Retina (tissue), 1 donor: ENCODE measurements around the gene RBPJL.
A peak's percentile ranks its signal among the peaks of the same experiment; 100 is the strongest.

Experiments
- DNase-seq: peaks from one replicate; pipeline ENCODE4 v3.0.0-alpha.2; 2016

RBPJL gene, protein sequence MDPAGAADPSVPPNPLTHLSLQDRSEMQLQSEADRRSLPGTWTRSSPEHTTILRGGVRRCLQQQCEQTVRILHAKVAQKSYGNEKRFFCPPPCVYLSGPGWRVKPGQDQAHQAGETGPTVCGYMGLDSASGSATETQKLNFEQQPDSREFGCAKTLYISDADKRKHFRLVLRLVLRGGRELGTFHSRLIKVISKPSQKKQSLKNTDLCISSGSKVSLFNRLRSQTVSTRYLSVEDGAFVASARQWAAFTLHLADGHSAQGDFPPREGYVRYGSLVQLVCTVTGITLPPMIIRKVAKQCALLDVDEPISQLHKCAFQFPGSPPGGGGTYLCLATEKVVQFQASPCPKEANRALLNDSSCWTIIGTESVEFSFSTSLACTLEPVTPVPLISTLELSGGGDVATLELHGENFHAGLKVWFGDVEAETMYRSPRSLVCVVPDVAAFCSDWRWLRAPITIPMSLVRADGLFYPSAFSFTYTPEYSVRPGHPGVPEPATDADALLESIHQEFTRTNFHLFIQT

DNA sequence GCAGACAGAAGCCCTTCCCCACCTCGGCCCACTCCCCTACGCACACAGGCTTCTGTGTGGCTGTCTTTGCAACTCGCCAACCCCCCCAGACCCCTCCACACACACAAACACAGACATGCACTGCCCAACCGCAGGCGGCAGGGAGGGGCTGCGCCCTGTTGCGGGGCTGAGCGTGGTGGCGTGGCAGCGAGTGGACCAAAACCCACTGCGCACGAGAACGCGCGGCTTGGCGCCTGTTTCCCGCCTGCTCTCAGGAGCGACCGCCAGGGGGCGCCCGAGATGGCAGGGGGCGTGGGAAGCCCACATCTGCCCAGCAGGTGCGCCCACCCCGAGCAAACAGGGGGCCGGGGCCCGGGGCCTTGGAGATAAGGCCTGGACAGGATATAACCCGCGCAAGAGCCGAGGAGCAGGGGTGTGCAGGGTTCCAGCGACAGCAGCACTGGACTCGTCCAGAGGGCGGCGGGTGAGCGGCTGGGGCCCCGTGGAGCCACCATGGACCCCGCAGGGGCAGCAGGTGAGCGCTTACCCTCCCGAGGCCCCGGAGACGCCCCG lies at the start of gene RBPJL:
Gene RBPJL (plus strand): TSS at position 410 of the 552 bp plus-strand sequence. CDS start 83 bp downstream, at position 493.
- peak; percentile 55 for DNase-seq

DNA sequence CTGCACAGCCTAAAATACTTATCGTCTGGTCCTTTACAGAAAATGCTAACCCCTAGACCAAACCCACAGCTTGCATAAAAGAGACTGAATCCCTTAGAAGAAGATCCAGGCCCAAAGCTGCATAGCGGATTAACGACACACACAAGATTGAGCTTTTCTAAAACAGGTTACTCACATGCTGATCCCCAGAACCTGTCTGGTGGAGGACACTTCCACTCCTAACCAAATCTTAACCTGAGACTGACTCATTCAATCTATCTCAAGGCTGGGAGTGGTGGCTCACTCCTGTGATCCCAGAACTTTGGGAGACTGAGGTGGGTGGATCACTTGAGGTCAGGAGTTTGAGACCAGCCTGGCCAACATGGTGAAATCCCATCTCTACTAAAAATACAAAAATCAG lies 49.5 kb upstream of the RBPJL start:
- no peak for DNase-seq

GRCh38 chr20:45257711-45258110 lies 48.9 kb upstream of the RBPJL start:
- no peak for DNase-seq

DNA sequence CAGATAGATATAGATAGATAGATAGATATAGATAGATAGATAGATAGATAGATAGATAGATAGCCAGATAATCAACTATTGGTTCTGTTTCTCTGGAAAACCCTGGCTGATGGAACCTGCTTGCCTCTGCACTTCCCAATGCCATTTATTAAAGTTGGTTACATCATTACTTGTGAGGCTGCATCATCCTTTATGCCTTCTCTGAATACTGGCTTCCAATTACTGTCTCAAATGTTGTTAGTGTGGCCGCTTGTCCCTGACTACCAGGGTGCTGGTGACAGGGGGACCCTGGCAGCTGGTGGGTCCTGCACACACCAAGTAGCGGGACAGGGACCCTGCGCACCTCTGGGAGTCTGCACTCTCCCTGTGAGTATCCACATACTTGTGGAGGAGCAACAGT lies 48.4 kb upstream of the RBPJL start:
- DNase-seq, result no peak

DNA sequence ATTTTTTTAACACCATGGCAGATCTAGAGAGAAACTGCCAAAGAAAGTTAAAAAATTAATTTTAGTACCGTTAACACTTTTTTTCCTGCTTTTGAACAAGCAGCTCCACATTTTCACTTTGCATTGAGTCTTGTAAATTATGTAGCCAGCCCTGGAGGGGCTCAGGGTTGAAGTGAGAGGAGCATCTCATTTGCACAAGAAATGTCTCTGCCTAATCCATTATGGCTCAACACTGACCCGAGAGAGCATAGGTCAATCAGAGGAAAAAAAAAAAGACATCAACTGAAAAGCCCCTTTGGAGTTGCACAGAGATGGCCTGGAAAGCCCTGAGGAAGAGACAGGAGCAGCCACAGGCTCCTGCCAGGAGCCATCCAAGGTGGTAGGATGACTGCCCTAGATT lies 48.0 kb upstream of the RBPJL start:
- no peak for DNase-seq

DNA sequence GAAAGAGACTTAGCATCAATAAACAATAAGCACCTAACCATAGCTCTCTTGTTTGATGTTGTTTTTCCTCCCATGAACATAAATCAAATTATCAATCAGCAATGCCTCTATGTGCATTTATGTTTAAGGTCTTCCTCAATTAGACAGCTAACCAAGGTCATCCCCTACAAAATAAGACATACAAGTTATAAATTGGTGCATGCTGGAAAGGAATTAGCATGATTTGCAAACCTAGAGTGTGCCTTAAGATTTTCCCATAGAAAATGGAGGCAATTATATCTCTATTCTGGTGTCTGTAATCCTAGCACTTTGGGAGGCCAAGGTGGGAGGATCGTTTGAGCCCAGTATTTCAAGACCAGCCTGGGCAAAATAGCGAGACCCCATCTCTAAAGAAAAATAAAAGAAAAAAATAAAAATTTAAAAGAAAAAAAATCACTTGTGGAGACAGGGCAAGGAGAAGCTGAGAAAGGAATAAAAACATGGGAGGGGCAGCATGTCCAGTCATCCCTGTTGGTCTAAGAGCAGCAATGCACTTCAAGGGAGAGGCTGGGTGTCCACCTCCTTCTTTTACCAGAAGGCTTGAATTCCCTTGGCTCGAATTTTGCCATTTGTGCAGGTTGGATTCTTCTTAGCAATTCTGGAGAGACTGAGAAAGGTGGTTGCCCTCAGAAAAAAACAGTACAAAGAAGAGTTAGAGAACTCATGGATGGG lies 42.9 kb upstream of the RBPJL start:
- DNase-seq, result no peak

GRCh38 chr20:45266977-45267376 lies 39.7 kb upstream of the RBPJL start:
- no peak for DNase-seq

GRCh38 chr20:45268531-45268930 lies 38.1 kb upstream of the RBPJL start:
- DNase-seq, result no peak

- DNase-seq, result no peak
These were observed 37.6 kb upstream of the RBPJL start for GRCh38 chr20:45269056-45269455.

- DNase-seq, result no peak
These were observed 36.8 kb upstream of the RBPJL start for GRCh38 chr20:45269754-45270270.

- no peak for DNase-seq
These were observed 31.3 kb upstream of the RBPJL start for GRCh38 chr20:45275338-45275737.

GRCh38 chr20:45279992-45280391 lies 26.6 kb upstream of the RBPJL start:
- no peak for DNase-seq

DNA sequence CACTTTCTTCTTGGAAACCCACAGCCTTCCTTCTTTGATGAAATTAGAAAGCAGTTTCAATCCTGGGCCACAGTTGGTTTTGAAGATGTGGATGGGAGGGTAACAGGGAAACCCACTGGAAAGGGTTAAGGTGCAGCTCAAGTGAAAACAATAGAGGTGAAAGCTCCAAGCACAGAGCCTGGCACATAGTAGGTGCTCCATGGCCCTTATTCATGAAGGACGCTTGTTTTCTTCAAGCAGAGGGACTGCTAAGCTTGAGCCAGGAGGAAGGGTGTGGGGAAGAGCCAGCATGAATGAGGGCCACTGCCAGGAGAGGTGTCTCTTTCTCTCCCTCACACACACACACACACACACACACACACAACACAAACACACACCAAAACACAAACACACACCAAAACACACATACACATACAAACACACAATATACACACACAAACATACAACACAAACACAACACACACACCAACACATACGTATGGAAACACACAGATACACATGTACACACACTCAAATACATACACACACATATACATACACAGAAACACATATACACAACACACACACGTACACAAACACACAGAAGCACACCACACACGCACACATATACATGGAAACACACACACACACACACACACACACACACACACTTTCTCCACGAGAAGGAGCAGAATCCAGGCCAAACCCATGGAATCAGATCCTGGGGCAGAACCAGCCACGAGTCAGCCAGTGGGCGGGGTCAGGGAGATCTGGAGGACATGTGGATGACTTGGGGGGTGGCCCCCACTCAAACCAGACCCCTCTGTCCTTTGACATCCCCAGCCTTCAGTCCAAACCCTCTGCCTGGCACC lies 23.7 kb upstream of the RBPJL start:
- DNase-seq, result no peak

DNA sequence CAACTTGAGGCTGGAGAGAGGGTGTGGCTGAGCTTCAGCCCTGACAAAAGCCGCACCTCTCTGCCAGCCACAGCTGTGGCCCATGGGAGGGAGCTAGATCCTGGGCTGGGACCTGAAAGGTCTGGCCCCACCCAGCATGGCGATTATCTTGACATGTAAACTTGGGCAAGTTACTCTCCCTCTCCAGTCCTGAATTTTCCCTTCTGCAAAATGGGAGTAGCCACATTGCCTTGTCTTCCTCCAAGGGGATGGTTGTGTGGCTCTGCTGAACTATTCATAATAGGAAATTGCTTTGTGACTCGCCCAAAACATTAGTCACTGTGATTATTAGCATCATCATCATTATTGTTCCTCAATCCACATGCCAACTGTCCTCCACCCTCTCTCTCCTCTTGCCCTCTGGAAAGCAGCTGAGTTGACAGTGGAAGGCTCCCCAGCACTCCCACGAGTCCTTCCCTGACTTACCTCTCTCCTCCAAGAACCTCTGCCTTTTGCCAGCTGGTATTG lies 23.0 kb upstream of the RBPJL start:
- no peak for DNase-seq

GRCh38 chr20:45288376-45288775 lies 18.3 kb upstream of the RBPJL start:
- no peak for DNase-seq

- DNase-seq, result no peak
These were observed 17.8 kb upstream of the RBPJL start for GRCh38 chr20:45288860-45289259.

DNA sequence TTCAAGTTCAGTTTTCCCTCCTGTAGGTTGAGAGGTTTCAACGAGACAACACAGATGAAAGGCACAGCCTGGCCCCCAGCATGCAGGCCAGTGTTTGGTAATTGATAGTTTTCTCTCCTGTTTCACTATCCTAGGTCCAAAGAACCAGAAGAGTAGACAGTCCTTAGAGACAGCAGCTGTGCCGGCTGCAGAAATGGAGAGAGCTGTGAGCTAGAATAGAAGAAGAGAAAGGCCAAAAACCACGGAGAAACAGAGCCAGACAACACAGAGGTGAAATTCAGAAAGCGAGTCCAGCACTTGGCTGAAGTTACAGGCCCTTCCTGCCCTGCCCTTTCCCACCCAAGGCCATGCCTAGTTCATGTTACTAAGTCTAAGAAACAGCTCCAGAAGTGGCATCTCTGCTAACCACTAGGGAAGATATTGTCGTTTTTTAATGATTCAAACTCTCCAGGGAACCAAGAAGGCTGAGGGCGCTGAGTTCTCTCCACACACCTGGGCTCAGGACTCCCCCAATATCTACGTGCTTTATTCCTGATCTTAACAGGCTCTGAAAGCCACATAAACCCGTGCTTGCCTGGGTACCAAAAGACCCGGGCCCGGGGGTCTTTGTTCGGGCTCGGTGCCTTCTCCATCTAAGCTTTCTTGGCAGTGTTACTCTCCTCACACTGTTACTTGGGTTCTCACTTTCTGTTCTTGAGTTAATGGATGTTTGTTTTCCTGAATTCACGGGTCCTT lies 16.5 kb upstream of the RBPJL start:
- DNase-seq, result no peak

- DNase-seq, result peak; percentile 93
These were observed 15.8 kb upstream of the RBPJL start for GRCh38 chr20:45290677-45291355.

DNA sequence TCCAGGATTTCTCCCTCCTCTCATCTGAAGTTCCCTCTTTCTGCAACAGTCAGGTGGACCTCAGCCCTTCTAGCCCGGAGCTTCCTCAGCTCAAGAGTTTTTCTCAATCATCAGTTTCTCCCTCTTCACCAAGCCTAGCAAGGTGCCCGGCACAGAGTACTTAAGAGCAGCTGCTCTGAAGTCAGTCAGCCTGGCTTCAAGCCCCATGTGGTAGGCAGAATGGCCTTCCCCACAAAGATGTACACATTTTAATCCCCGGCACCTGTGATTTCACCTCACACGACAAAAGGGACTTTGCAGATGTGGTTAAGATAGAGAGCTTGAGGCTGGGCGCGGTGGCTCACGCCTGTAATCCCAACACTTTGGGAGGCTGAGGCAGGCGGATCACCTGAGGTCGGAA lies 15.1 kb upstream of the RBPJL start:
- DNase-seq, result no peak

- no peak for DNase-seq
These were observed 14.3 kb upstream of the RBPJL start for GRCh38 chr20:45292343-45292742.
